SJCRH30 (cell line): ENCODE results near the gene HNRNPL. TPM values are rescaled to one million over a fixed set of nuclear protein-coding genes. Genes with fewer than 3 reads are reported as not detected.
"Not testable (repeated sequence)": the region's sequence is repeated elsewhere in the genome, so short reads cannot be mapped to it uniquely, and the experiment has no call there.

Experiments used
- DNase-seq, 2 experiments: peaks; one replicate each; pipeline ENCODE4 v3.0.0-alpha.2; 2015 to 2020
- H3K27ac ChIP-seq: fragments of 250-450 bp; sonication (Bioruptor Pico); 2 replicates; pipeline ENCODE4 v1.5.1; 2020; ENCODE audit warnings: mild to moderate bottlenecking, moderate library complexity
- H3K27me3 ChIP-seq: fragments of 250-450 bp; sonication (Bioruptor Pico); 2 replicates; pipeline ENCODE4 v1.5.1; 2020; ENCODE audit warnings: mild to moderate bottlenecking, moderate library complexity
- H3K36me3 ChIP-seq: fragments of 250-450 bp; sonication (Bioruptor Pico); 2 replicates; pipeline ENCODE4 v1.5.1; 2020; ENCODE audit warnings: mild to moderate bottlenecking, moderate library complexity
- H3K4me1 ChIP-seq: fragments of 250-450 bp; sonication (Bioruptor Pico); 2 replicates; pipeline ENCODE4 v1.5.1; 2020; ENCODE audit warnings: mild to moderate bottlenecking, moderate library complexity
- H3K4me3 ChIP-seq: fragments of 250-450 bp; sonication (Bioruptor Pico); 2 replicates; pipeline ENCODE4 v1.5.1; 2020; ENCODE audit warnings: mild to moderate bottlenecking, moderate library complexity
- H3K9me3 ChIP-seq: fragments of 250-450 bp; sonication (Bioruptor Pico); replicated peaks from 2 replicates; pipeline ENCODE4 v1.5.1; 2020; ENCODE audit warnings: mild to moderate bottlenecking, moderate library complexity
- total RNA-seq: library from RNA; depleted of rRNA; stranded (reverse); fragments of >200 nt; shearing (Covaris generic); gene quantifications from 2 replicates; pipeline ENCODE4 v1.2.3, GENCODE V29; 2014

The HNRNPL gene
- total RNA-seq, 1 experiment from 2014 or later = 471 TPM

GRCh38 chr19:38834104-38834490, 15.7 kb downstream of the HNRNPL start:
- H3K4me3 ChIP-seq = no peak overlapping the region
- H3K27ac ChIP-seq = no peak overlapping the region
- peaks cover 10% of the 10 kb centered on the region for H3K4me1 ChIP-seq
- no peaks in the 10 kb centered on the region for H3K9me3 ChIP-seq
- H3K36me3 ChIP-seq = peaks cover 41% of the 10 kb centered on the region
- no peaks in the 10 kb centered on the region for H3K27me3 ChIP-seq
- DNase-seq = no peak

GRCh38 chr19:38833092-38833425, 16.7 kb downstream of the HNRNPL start:
- DNase-seq = peak in 1 of 2 experiments; percentile 22
- Histone ChIP-seq H3K27ac (no peak overlapping the region), H3K36me3 (peaks cover 39% of the 10 kb centered on the region), H3K27me3 (no peaks in the 10 kb centered on the region), H3K4me1 (peaks cover 10% of the 10 kb centered on the region), H3K9me3 (no peaks in the 10 kb centered on the region), H3K4me3 (no peak overlapping the region)

GRCh38 chr19:38831142-38831605, 18.6 kb downstream of the HNRNPL start:
- peak overlapping the region; percentile 68 for H3K4me3 ChIP-seq
- H3K27ac ChIP-seq = peak overlapping the region; percentile 74
- peaks cover 10% of the 10 kb centered on the region for H3K4me1 ChIP-seq
- no peaks in the 10 kb centered on the region for H3K9me3 ChIP-seq
- H3K27me3 ChIP-seq = no peaks in the 10 kb centered on the region
- peak; percentile 69 for DNase-seq
- H3K36me3 ChIP-seq = peaks cover 24% of the 10 kb centered on the region

- Histone ChIP-seq H3K4me3 (no peak overlapping the region), H3K9me3 (no peaks in the 10 kb centered on the region), H3K27me3 (no peaks in the 10 kb centered on the region), H3K4me1 (peaks cover 10% of the 10 kb centered on the region), H3K36me3 (peaks cover 14% of the 10 kb centered on the region), H3K27ac (no peak overlapping the region)
- no peak for DNase-seq
Observed at GRCh38 chr19:38830039-38830733, 19.6 kb downstream of the HNRNPL start.

GRCh38 chr19:38829203-38829602, 20.6 kb downstream of the HNRNPL start:
- H3K27me3 ChIP-seq, H3K4me3 ChIP-seq, DNase-seq, H3K27ac ChIP-seq, H3K9me3 ChIP-seq, H3K4me1 ChIP-seq: not testable (repeated sequence)
- H3K36me3 ChIP-seq = peaks cover 14% of the 10 kb centered on the region

GRCh38 chr19:38826856-38827551, 22.8 kb downstream of the HNRNPL start:
- no peaks in the 10 kb centered on the region for H3K4me1 ChIP-seq
- H3K9me3 ChIP-seq = no peaks in the 10 kb centered on the region
- no peak overlapping the region for H3K4me3 ChIP-seq
- H3K36me3 ChIP-seq = peaks cover 20% of the 10 kb centered on the region
- H3K27ac ChIP-seq = no peak overlapping the region
- no peak for DNase-seq
- H3K27me3 ChIP-seq = no peaks in the 10 kb centered on the region

- not testable (repeated sequence) for H3K27ac ChIP-seq, DNase-seq
Observed at GRCh38 chr19:38825936-38826335, 23.9 kb downstream of the HNRNPL start.

GRCh38 chr19:38821230-38821825, 28.5 kb downstream of the HNRNPL start:
- not testable (repeated sequence) for H3K4me1 ChIP-seq
- peaks cover 14% of the 10 kb centered on the region; the same call in 1 of the 2 replicates for H3K36me3 ChIP-seq

More at GRCh38 chr19:38825936-38826335, 23.9 kb downstream of the HNRNPL start:
- not testable (repeated sequence) for H3K4me3 ChIP-seq, H3K27me3 ChIP-seq, H3K9me3 ChIP-seq, H3K4me1 ChIP-seq
- H3K36me3 ChIP-seq = peaks cover 20% of the 10 kb centered on the region

GRCh38 chr19:38819231-38819920, 30.4 kb downstream of the HNRNPL start:
- H3K9me3 ChIP-seq = peaks cover 8% of the 10 kb centered on the region
- no peak overlapping the region for H3K27ac ChIP-seq
- H3K4me1 ChIP-seq = no peaks in the 10 kb centered on the region
- H3K4me3 ChIP-seq = no peak overlapping the region
- peak in 1 of 2 experiments; percentile 42 for DNase-seq
- H3K36me3 ChIP-seq = peaks cover 20% of the 10 kb centered on the region; the same call in 1 of the 2 replicates
- H3K27me3 ChIP-seq = no peaks in the 10 kb centered on the region

More at GRCh38 chr19:38821230-38821825, 28.5 kb downstream of the HNRNPL start:
- H3K4me3 ChIP-seq, H3K27ac ChIP-seq, DNase-seq, H3K27me3 ChIP-seq, H3K9me3 ChIP-seq: not testable (repeated sequence)

- Histone ChIP-seq H3K4me3 (no peak overlapping the region), H3K36me3 (peaks cover 13% of the 10 kb centered on the region; the same call in 1 of the 2 replicates), H3K27me3 (no peaks in the 10 kb centered on the region), H3K9me3 (peaks cover 8% of the 10 kb centered on the region), H3K27ac (no peak overlapping the region), H3K4me1 (no peaks in the 10 kb centered on the region)
- DNase-seq = no peak
Observed at GRCh38 chr19:38817081-38817480, 32.7 kb downstream of the HNRNPL start.

- no peak overlapping the region for H3K4me3 ChIP-seq
- H3K36me3 ChIP-seq = peaks cover 13% of the 10 kb centered on the region; the same call in 1 of the 2 replicates
- H3K9me3 ChIP-seq = peaks cover 1% of the 10 kb centered on the region
- no peak for DNase-seq
- H3K27ac ChIP-seq = no peak overlapping the region
- H3K4me1 ChIP-seq = no peaks in the 10 kb centered on the region
- no peaks in the 10 kb centered on the region for H3K27me3 ChIP-seq
Observed at GRCh38 chr19:38816131-38816750, 33.5 kb downstream of the HNRNPL start.

GRCh38 chr19:38815059-38816001, 34.5 kb downstream of the HNRNPL start:
- Histone ChIP-seq H3K4me1 (no peaks in the 10 kb centered on the region), H3K36me3 (peaks cover 13% of the 10 kb centered on the region; the same call in 1 of the 2 replicates), H3K27me3 (no peaks in the 10 kb centered on the region), H3K27ac (no peak overlapping the region), H3K4me3 (no peak overlapping the region), H3K9me3 (no peaks in the 10 kb centered on the region)
- no peak for DNase-seq

GRCh38 chr19:38813932-38814331, 35.9 kb downstream of the HNRNPL start:
- not testable (repeated sequence) for DNase-seq

More at GRCh38 chr19:38813932-38814331, 35.9 kb downstream of the HNRNPL start:
- not testable (repeated sequence) for H3K27ac ChIP-seq, H3K27me3 ChIP-seq, H3K4me1 ChIP-seq, H3K4me3 ChIP-seq, H3K9me3 ChIP-seq
- peaks cover 13% of the 10 kb centered on the region; the same call in 1 of the 2 replicates for H3K36me3 ChIP-seq
